HUES48 (cell line): ENCODE data around the gene CNGA3.
"Not testable (repeated sequence)": the region's sequence is repeated elsewhere in the genome, so short reads cannot be mapped to it uniquely, and the experiment has no call there.

Source experiments
- H3K27ac ChIP-seq: one replicate; pipeline ENCODE4 v1.7.0; 2013; ENCODE audit warnings: low read depth, low read length, inconsistent platforms
- H3K27me3 ChIP-seq: 2 replicates; pipeline ENCODE4 v1.6.1; 2013; ENCODE audit warnings: mild to moderate bottlenecking, low read length; ENCODE audit not compliant: control insufficient read depth, insufficient read depth
- H3K36me3 ChIP-seq: 2 replicates; pipeline ENCODE4 v1.6.1; 2013; ENCODE audit warnings: low read length; ENCODE audit not compliant: control insufficient read depth, insufficient read depth
- H3K4me1 ChIP-seq: 2 replicates; pipeline ENCODE4 v1.6.1; 2013; ENCODE audit warnings: mild to moderate bottlenecking, low read length; ENCODE audit not compliant: control insufficient read depth, insufficient read depth
- H3K4me3 ChIP-seq: 2 replicates; pipeline ENCODE4 v1.5.1; 2013; ENCODE audit warnings: mild to moderate bottlenecking, low read depth, low read length
- H3K9ac ChIP-seq: 2 replicates; pipeline ENCODE4 v1.6.1; 2013; ENCODE audit warnings: mild to moderate bottlenecking, low read depth, low read length, moderate library complexity
- H3K9me3 ChIP-seq: 2 replicates; pipeline ENCODE4 v1.6.1; 2013; ENCODE audit warnings: low read length; ENCODE audit not compliant: control insufficient read depth, insufficient read depth

CNGA3 gene

DNA sequence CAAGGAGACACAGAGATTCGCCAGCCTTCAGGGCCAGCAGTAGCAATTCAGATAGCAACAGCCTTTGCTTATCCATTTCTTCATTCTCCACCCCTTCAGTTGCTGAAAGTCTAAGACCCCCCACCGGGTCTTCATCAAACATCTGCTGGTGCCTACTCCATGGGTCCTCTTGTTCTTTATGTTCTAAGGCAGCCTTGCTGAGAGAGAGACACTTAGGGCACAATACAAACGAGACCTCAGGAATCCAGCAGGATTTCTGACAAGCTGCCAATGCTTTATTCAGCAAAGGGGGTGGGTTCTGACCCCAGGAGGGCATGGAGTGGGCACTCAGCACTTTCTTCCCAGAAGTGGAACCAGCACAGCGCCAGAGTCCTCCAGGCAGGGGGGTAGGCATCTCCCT is 36.2 kb upstream of the CNGA3 start:
- Histone ChIP-seq H3K27me3 (no peaks in the 10 kb centered on the region), H3K27ac (no peak overlapping the region), H3K4me1 (no peaks in the 10 kb centered on the region), H3K9ac (no peak overlapping the region), H3K36me3 (no peaks in the 10 kb centered on the region), H3K4me3 (no peak overlapping the region), H3K9me3 (no peaks in the 10 kb centered on the region)

DNA sequence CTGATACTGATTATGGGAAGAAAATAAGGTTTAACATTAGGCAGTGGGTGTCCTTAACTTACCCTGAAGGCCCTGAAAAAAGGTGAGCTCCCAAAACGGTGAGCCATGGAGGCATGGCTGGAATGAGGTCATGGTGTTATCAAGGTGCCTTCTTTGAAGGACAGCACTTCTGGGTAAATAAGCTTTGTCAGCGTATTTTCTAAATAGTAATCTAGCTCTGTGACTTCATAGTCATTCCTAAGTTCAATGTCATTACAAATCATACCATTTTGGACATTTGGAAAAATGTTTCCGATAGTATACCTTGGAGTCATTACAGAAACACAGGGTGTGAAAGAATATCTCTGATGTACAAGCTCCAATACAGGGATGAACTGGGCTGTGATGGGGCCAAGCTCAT is 35.2 kb upstream of the CNGA3 start:
- Histone ChIP-seq H3K9ac (no peak overlapping the region), H3K36me3 (no peaks in the 10 kb centered on the region), H3K9me3 (no peaks in the 10 kb centered on the region), H3K27ac (no peak overlapping the region), H3K4me1 (no peaks in the 10 kb centered on the region), H3K4me3 (no peak overlapping the region), H3K27me3 (no peaks in the 10 kb centered on the region)

DNA sequence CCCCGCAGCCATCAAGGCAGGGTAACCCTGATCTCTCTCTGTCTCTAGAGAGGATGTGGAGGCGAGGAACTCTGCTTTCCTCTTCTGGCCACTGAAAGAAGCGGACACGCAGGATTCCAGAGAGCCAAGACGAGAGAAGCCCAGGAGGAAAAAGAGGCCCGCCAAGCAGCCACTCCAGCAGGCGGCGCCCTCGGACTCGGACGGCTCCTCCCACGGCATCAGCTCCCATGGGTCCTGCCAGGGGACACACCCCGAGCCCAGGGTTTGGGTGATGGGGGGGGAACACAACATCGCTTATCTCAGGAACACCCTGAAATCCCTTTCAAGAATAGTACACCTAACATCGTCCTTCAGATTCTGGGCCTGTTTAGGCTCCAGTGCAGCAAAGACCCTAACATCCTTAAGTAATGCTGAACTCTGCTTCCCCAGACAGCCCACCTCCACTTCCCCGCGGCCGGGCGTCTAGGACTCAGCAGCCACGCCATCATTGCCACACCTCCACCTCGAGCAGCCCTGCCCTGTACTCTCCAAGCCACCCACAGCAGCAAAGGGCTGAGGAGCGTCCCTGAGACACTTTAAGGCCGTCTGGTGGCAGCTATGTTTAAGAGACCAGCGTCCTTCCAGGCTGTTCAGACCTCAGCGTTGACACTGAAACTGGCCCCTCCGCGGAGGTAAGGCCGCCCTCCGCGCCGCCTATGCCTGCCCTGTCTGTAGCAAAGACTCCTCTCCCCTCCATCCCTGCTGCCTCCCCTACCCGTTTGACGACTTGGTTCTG is 34.3 kb upstream of the CNGA3 start:
- H3K4me3 ChIP-seq: no peak overlapping the region
- no peaks in the 10 kb centered on the region for H3K36me3 ChIP-seq
- H3K27me3 ChIP-seq: no peaks in the 10 kb centered on the region
- no peaks in the 10 kb centered on the region for H3K9me3 ChIP-seq
- H3K27ac ChIP-seq: no peak overlapping the region
- no peak overlapping the region for H3K9ac ChIP-seq
- peaks cover 6% of the 10 kb centered on the region for H3K4me1 ChIP-seq

DNA sequence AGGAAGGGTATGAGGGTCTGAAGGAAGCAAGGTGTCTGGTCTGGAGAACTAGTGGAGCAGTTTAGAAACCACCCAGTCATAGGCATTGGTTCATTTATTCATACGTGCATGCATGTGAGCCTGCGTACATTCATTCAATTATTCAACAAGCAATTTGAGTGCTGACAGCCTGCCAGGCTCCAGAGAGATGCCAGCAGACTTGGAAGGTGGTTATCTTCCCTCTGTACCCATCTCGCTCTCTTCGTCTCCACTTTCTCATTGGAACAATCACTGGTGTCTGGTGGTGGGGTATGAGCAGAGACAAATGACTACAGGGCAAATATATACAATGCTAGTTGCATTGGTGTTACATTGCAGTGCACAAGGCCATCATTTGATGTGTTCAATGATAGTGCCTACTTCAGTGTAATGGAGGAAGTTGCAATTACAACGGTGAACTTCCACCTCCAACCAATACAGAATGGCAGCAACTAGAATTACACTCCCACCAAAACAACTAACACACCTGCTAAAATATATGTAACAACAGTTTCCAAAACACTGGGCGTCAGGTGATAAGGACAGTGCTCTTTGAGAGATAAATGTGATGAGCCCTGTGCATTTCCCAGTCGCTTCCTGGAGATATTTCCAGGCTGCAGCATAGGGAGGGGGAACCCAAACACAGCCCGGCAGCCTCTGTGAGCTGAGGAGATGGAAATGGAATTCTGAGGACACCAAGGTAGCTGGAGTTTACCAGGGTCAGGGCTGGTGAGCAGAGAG is 32.6 kb upstream of the CNGA3 start:
- Histone ChIP-seq H3K4me1 (peaks cover 9% of the 10 kb centered on the region), H3K27ac (no peak overlapping the region), H3K36me3 (no peaks in the 10 kb centered on the region), H3K9ac (no peak overlapping the region), H3K9me3 (no peaks in the 10 kb centered on the region), H3K4me3 (no peak overlapping the region), H3K27me3 (no peaks in the 10 kb centered on the region)

DNA sequence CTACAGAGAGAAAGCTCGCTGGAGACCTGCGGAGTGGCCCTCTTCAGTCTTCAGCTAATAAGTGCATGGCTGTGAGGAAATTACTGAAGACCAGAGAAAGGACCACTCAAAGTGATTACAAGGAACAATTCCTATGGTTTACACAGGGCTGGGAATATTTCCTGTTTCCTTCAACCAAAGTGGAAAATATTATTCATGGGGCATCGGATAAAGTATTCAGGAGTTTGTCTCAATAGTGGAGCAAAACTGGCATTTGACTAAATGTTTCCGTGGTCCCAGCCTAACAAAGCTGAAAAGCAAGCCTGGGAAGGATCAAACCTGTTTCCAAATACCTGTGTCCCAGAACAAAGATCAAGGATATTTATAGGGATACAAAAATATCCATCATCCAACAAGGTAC is 32.0 kb upstream of the CNGA3 start:
- Histone ChIP-seq H3K27me3 (no peaks in the 10 kb centered on the region), H3K36me3 (no peaks in the 10 kb centered on the region), H3K9ac (no peak overlapping the region), H3K9me3 (peaks cover 5% of the 10 kb centered on the region; the same call in 1 of the 2 replicates), H3K27ac (no peak overlapping the region), H3K4me3 (no peak overlapping the region), H3K4me1 (peaks cover 9% of the 10 kb centered on the region)

DNA sequence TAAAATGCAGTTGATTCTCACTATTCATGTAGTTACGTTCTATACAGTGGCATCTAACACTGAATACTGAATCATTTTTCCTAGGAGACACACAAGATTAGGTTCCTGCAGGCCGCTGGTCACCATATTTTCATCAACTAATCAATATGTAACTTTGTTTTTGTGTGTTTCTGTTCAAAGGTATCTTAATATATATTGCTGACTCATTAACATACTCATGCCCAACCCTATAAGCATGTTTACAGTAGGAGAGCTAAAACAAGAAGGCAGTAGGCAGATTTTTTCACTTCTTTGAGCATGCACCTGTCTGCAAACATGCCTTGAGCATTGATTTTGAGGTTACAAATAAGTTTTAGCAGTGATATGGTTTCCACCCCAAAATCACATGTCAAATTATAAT is 30.3 kb upstream of the CNGA3 start:
- H3K4me3 ChIP-seq: no peak overlapping the region
- H3K27ac ChIP-seq: no peak overlapping the region
- H3K36me3 ChIP-seq: no peaks in the 10 kb centered on the region
- H3K27me3 ChIP-seq: no peaks in the 10 kb centered on the region
- peaks cover 9% of the 10 kb centered on the region for H3K4me1 ChIP-seq
- H3K9ac ChIP-seq: no peak overlapping the region
- peaks cover 21% of the 10 kb centered on the region for H3K9me3 ChIP-seq

DNA sequence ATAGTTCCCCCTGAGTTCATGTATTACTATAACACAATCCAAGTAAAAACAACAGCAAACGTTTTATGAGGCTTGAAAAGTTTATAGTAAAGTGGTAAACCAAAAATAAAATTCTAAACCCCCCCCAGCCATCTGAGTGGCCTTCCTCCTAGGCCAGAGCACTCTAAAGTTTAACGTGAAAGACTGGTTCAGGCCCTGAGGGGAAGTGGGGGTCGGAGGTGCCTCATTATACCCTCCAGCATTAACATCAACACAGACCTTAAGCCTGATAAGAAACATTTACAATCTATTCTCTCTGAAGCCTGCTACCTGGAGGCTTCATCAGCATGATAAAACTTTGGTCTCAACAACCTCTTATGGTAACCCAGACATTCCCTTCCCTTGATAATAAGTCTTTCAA is 29.0 kb upstream of the CNGA3 start:
- no peak overlapping the region for H3K9ac ChIP-seq
- peak overlapping the region; percentile 21 for H3K4me3 ChIP-seq
- H3K4me1 ChIP-seq: peaks cover 9% of the 10 kb centered on the region
- H3K9me3 ChIP-seq: peaks cover 30% of the 10 kb centered on the region
- H3K27ac ChIP-seq: peak overlapping the region; percentile 40
- no peaks in the 10 kb centered on the region for H3K27me3 ChIP-seq
- no peaks in the 10 kb centered on the region for H3K36me3 ChIP-seq

DNA sequence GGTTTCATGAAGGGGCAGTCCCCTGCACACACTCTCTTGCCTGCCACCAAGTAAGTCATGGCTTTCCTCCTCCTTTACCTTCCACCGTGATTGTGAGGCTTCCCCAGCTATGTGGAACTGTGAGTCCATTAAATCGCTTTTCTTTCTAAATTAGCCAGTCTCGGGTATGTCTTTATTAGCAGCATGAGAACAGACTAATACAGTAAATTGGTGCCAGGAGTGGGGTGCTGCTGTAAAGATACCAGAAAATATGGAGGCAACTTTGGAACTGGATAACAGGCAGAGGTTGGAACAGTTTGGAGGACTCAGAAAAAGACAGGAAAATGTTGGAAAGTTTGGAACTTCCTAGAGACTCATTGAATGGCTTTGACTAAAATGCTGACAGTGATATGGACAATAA is 26.1 kb upstream of the CNGA3 start:
- not testable (repeated sequence) for H3K27me3 ChIP-seq, H3K9ac ChIP-seq, H3K4me3 ChIP-seq, H3K36me3 ChIP-seq, H3K27ac ChIP-seq, H3K4me1 ChIP-seq
- peaks cover 35% of the 10 kb centered on the region for H3K9me3 ChIP-seq

DNA sequence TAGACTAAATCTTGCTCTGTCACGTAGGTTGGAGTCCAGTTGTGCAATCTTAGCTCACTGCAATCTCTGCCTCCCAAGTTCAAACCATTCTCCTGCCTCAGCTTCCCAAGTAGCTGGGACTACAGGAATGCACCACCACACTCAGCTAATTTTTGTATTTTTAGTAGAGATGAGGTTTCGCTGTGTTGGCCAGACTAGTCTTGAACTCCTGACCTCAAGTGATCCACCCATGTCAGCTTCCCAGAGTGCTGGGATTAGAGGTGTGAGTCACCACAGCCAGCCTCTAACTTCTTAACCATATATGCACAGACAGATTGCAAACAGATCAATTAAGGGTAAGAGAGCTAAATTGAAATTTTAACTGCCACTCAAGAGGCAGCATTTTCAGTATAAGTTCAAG is 22.1 kb upstream of the CNGA3 start:
- H3K27ac ChIP-seq: no peak overlapping the region
- H3K9me3 ChIP-seq: peaks cover 35% of the 10 kb centered on the region
- no peaks in the 10 kb centered on the region for H3K27me3 ChIP-seq
- H3K4me3 ChIP-seq: no peak overlapping the region
- no peaks in the 10 kb centered on the region for H3K4me1 ChIP-seq
- H3K36me3 ChIP-seq: no peaks in the 10 kb centered on the region
- no peak overlapping the region for H3K9ac ChIP-seq

DNA sequence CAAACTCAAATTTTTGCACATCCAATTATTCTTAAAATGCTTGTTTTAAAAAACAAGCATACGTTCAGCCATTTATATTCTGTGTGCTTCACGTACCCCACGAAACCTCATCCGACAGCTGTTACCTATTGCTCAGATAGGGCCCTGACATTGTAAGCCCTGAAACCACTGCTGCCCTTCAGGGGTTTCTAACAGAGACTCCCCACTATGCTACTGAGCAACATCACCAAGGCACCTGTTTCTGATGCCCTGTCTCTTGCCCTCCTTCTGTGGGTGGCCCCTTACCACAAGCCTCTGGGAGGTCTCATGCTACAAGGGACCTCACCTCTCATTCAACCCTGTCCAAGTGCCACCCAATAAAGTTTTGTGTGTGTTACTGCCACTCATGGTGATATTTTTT is 18.5 kb upstream of the CNGA3 start:
- no peak overlapping the region for H3K4me3 ChIP-seq
- H3K9me3 ChIP-seq: 0 out of 2 replicates have a peak, but pooled peaks cover 5% of the 10 kb centered on the region
- no peak overlapping the region for H3K9ac ChIP-seq
- H3K27me3 ChIP-seq: peaks cover 4% of the 10 kb centered on the region; the same call in 1 of the 2 replicates
- no peaks in the 10 kb centered on the region for H3K4me1 ChIP-seq
- no peak overlapping the region for H3K27ac ChIP-seq
- no peaks in the 10 kb centered on the region for H3K36me3 ChIP-seq

DNA sequence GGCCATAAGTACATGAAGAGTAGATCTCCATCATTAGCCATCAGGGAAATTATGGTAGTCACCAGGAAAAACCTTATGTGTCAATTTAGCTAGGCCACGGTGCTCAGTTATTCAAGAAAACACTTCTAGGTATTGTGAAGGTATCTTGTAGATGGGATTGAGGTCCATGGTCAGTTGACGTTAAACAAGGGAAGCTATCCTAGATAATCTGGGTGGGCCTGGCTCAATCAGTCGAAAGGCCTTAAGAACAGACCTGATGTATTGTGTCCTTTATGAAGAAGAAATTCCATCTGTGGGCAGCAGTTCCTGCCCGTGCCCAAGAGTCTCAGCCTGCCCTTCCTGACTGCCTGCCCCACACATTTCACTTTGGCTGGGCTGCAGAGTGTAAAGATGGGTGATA is 16.7 kb upstream of the CNGA3 start:
- peaks cover 4% of the 10 kb centered on the region; the same call in 1 of the 2 replicates for H3K27me3 ChIP-seq
- H3K27ac ChIP-seq: no peak overlapping the region
- no peak overlapping the region for H3K4me3 ChIP-seq
- no peaks in the 10 kb centered on the region for H3K36me3 ChIP-seq
- H3K4me1 ChIP-seq: peaks cover 13% of the 10 kb centered on the region
- no peak overlapping the region for H3K9ac ChIP-seq
- H3K9me3 ChIP-seq: 0 out of 2 replicates have a peak, but pooled peaks cover 5% of the 10 kb centered on the region
